HepG2 (cell line): ENCODE data around the gene ARHGEF4. TPM values are rescaled to one million over a fixed set of nuclear protein-coding genes. Genes with fewer than 3 reads are reported as not detected.

ENCODE experiments used
- DDIT3 ChIP-seq: sonication (generic); formaldehyde crosslinking; IDR thresholded peaks from 2 replicates; pipeline ENCODE4 v1.4.0; 2020; ENCODE audit warnings: mild to moderate bottlenecking, missing genetic modification reagents
- FOXK2 ChIP-seq: fragments of 450-650 bp; IDR thresholded peaks from 2 replicates; pipeline ENCODE4 v1.6.1; 2016
- HHEX ChIP-seq: IDR thresholded peaks from 2 replicates; pipeline ENCODE4 v1.6.1; 2016; ENCODE audit warnings: control low read depth
- HNF1A ChIP-seq, 2 experiments: sonication (generic) in 1 of 2; formaldehyde crosslinking in 1 of 2; IDR thresholded peaks; 2 replicates each; pipeline versions ENCODE4 v1.4.0 to v1.6.1; 2016 to 2020; ENCODE audit warnings: borderline replicate concordance in 1 of 2, low read depth in 1 of 2, mild to moderate bottlenecking in 1 of 2, missing genetic modification reagents in 1 of 2
- KLF15 ChIP-seq: sonication (generic); formaldehyde crosslinking; IDR thresholded peaks from 2 replicates; pipeline ENCODE4 v1.8.1; 2023; ENCODE audit warnings: borderline replicate concordance, mild to moderate bottlenecking, inconsistent platforms, missing genetic modification reagents, mixed read lengths
- PATZ1 ChIP-seq: sonication (generic); formaldehyde crosslinking; IDR thresholded peaks from 2 replicates; pipeline ENCODE4 v1.4.0; 2020; ENCODE audit warnings: missing genetic modification reagents
- SKI ChIP-seq: fragments of 450-650 bp; IDR thresholded peaks from one replicate; pipeline ENCODE4 v1.6.1; 2018; ENCODE audit warnings: mild to moderate bottlenecking; ENCODE audit not compliant: partially characterized antibody
- TAF15 ChIP-seq: fragments of 200-400 bp; formaldehyde crosslinking; IDR thresholded peaks from one replicate; pipeline ENCODE4 v1.6.1; 2018; ENCODE audit warnings: mild to moderate bottlenecking, low read depth, low read length; ENCODE audit not compliant: poor library complexity, severe bottlenecking
- ZFP36L2 ChIP-seq: sonication (generic); formaldehyde crosslinking; IDR thresholded peaks from 2 replicates; pipeline ENCODE4 v1.4.0; 2020; ENCODE audit warnings: missing genetic modification reagents
- ZNF138 ChIP-seq: sonication (generic); formaldehyde crosslinking; IDR thresholded peaks from 2 replicates; pipeline ENCODE4 v1.5.0; 2020; ENCODE audit warnings: mild to moderate bottlenecking, low read depth, missing genetic modification reagents
- ZNF225 ChIP-seq: sonication (generic); formaldehyde crosslinking; IDR thresholded peaks from 2 replicates; pipeline ENCODE4 v1.4.0; 2020; ENCODE audit warnings: mild to moderate bottlenecking, missing genetic modification reagents
- ZNF251 ChIP-seq: sonication (generic); formaldehyde crosslinking; IDR thresholded peaks from 2 replicates; pipeline ENCODE4 v1.9.0; 2021; ENCODE audit warnings: mild to moderate bottlenecking, missing genetic modification reagents
- ZNF280D ChIP-seq: sonication (generic); formaldehyde crosslinking; IDR thresholded peaks from 2 replicates; pipeline ENCODE4 v1.5.1; 2020; ENCODE audit warnings: mild to moderate bottlenecking, missing genetic modification reagents
- ZNF317 ChIP-seq: sonication (generic); formaldehyde crosslinking; IDR thresholded peaks from 2 replicates; pipeline ENCODE4 v1.5.0; 2020; ENCODE audit warnings: mild to moderate bottlenecking, missing genetic modification reagents
- ZNF383 ChIP-seq: sonication (generic); formaldehyde crosslinking; IDR thresholded peaks from 2 replicates; pipeline ENCODE4 v1.4.0; 2020; ENCODE audit warnings: missing genetic modification reagents, mild to moderate bottlenecking, borderline replicate concordance
- ZNF558 ChIP-seq: sonication (generic); formaldehyde crosslinking; IDR thresholded peaks from 2 replicates; pipeline ENCODE4 v1.9.0; 2022; ENCODE audit warnings: mild to moderate bottlenecking, missing genetic modification reagents, borderline replicate concordance
- ZNF639 ChIP-seq: conservative IDR thresholded peaks from 2 replicates; pipeline ENCODE4 v1.6.1; 2018; ENCODE audit warnings: missing genetic modification reagents
- polyA plus RNA-seq, 8 experiments: library from polyadenylated mRNA; depleted of rRNA in 3 of 8; stranded (reverse) in 7 of 8; unstranded in 1 of 8; fragments of >200 nt; fragmentation: Illumina TruSeq in 4 of 8; extraction: Trizol in 4 of 8; gene quantifications; 2 replicates each; pipeline versions ENCODE4 v1.2.1 to v1.2.3, GENCODE V29; 2011 to 2016; ENCODE audit warnings: low read depth in 4 of 8, missing spikeins in 1 of 8, mixed read lengths in 1 of 8; ENCODE audit not compliant: insufficient read depth in 1 of 8
- total RNA-seq, 5 experiments: library from RNA; depleted of rRNA; stranded (reverse); fragments of >200 nt; fragmentation: Illumina TruSeq; extraction: Trizol; gene quantifications; 2 replicates each; pipeline ENCODE4 v1.2.3, GENCODE V29; 2016; ENCODE audit warnings: low read depth in 1 of 5

Gene ARHGEF4
- total and polyA plus RNA-seq, 2 of the 13 experiments (the other 11 are each of a cell fraction or from before 2014, with no cell fraction given) = 0.11 to 0.13 TPM

- TF ChIP-seq ZNF317 (CRISPR knock-in tag) (no peak), HNF1A (IDR thresholded peaks at IDR 0.05; ENCODE audit: low read depth) (no peak), HNF1A (CRISPR knock-in tag; IDR thresholded peaks at IDR 0.05; ENCODE audit: borderline replicate concordance) (peak; percentile 36; the same call in 1 of the 2 replicates), ZNF138 (no peak), HHEX (no peak), DDIT3 (CRISPR knock-in tag) (no peak), PATZ1 (CRISPR knock-in tag) (peak; percentile 75), ZNF639 (CRISPR knock-in tag) (no peak), ZFP36L2 (CRISPR knock-in tag) (no peak), ZNF383 (CRISPR knock-in tag) (no peak; the same call in 1 of the 2 replicates), SKI (peak; percentile 22), KLF15 (no peak), ZNF251 (no peak), TAF15 (peak; percentile 44), ZNF225 (no peak), FOXK2 (no peak), ZNF558 (CRISPR knock-in tag) (peak; percentile 95; the same call in 1 of the 2 replicates), ZNF280D (no peak; the same call in 1 of the 2 replicates)
Observed at GRCh38 chr2:130797493-130798435, 39.0 kb upstream of the ARHGEF4 start (continued).
